ENCODE results near the gene ITGA2. TPM values are rescaled to one million over a fixed set of nuclear protein-coding genes. Genes with fewer than 3 reads are reported as not detected.

ITGA2 gene
- total and polyA plus RNA-seq, 2 of the 8 experiments (the other 6 are each of a cell fraction or from before 2014, with no cell fraction given): 1.4 to 7.7 TPM

- H3K4ac ChIP-seq (replicated peaks; ENCODE audit: insufficient read length, low read depth, low read length): no peak overlapping the region
- CTCF ChIA-PET (ENCODE audit: partially characterized antibody): interaction anchor here (0.7 to 7.2 kb wide), 4 partner anchors 8 to 141 kb away, joined by 3 to 66 read pairs (median 4); no protein-coding TSS in a partner anchor
- no peaks in the 10 kb centered on the region for H3K36me3 ChIP-seq (ENCODE audit: control insufficient read depth in 2 of 4, insufficient read depth in 4 of 4, low read length in 3 of 4)
- TF ChIP-seq FOSL1 (IDR thresholded peaks at IDR 0.05; ENCODE audit: insufficient read depth, low read depth, low read length): no peak
- no peak for TF ChIP-seq NRF1 (IDR thresholded peaks at IDR 0.05; ENCODE audit: low read depth, low read length)
- no peak for TF ChIP-seq CHD2 (IDR thresholded peaks at IDR 0.05; ENCODE audit: low read length)
- TF ChIP-seq SP4 (IDR thresholded peaks at IDR 0.05; ENCODE audit: low read length): no peak
- no peak for TF ChIP-seq E2F6 (IDR thresholded peaks at IDR 0.05)
Observed at GRCh38 chr5:53089481-53089991, 100.4 kb downstream of the ITGA2 start.

More at GRCh38 chr5:53089481-53089991, 100.4 kb downstream of the ITGA2 start:
- Histone ChIP-seq H3K79me2 (ENCODE audit: control insufficient read depth in 1 of 2, insufficient read depth in 2 of 2, low read length in 2 of 2) (no peaks in the 10 kb centered on the region), H3K56ac (replicated peaks; ENCODE audit: insufficient read length, low read depth, low read length) (no peak overlapping the region), H4K20me1 (replicated peaks in 1 of 2; ENCODE audit: control insufficient read depth in 1 of 2, insufficient read depth in 2 of 2, low read length in 2 of 2) (no peaks in the 10 kb centered on the region), H2AFZ (ENCODE audit: low read length) (no peak overlapping the region), H2AK5ac (ENCODE audit: low read depth, low read length) (no peak overlapping the region), H2BK15ac (ENCODE audit: low read length) (no peak overlapping the region), H2BK120ac (replicated peaks; ENCODE audit: low read depth, low read length) (no peak overlapping the region), H3K14ac (ENCODE audit: insufficient read length) (no peak overlapping the region), H3K79me1 (ENCODE audit: low read depth, low read length) (no peaks in the 10 kb centered on the region), H2BK20ac (ENCODE audit: low read length) (no peak overlapping the region), H4K91ac (replicated peaks; ENCODE audit: insufficient read length, low read length) (no peak overlapping the region), H3K9ac (replicated peaks in 1 of 4; ENCODE audit: extremely low read depth in 1 of 4, low read depth in 3 of 4, low read length in 3 of 4) (no peak overlapping the region), H3K9me3 (ENCODE audit: insufficient read depth in 2 of 2, low read depth in 1 of 2, low read length in 1 of 2) (no peaks in the 10 kb centered on the region), H2BK12ac (ENCODE audit: low read depth, low read length) (no peak overlapping the region), H3K27ac (ENCODE audit: low read depth, low read length) (no peak overlapping the region), H3K4me1 (replicated peaks in 1 of 4; ENCODE audit: control insufficient read depth in 3 of 4, insufficient read depth in 4 of 4, low read length in 3 of 4) (no peaks in the 10 kb centered on the region), H2BK5ac (ENCODE audit: low read depth, low read length) (no peak overlapping the region), H3K18ac (ENCODE audit: extremely low read depth, low read length) (no peak overlapping the region), H3K4me2 (ENCODE audit: insufficient read depth in 1 of 2, low read depth in 2 of 2, low read length in 2 of 2) (no peak overlapping the region), H4K5ac (ENCODE audit: insufficient read length, low read depth, low read length) (no peak overlapping the region), H3K23me2 (ENCODE audit: low read depth, low read length) (no peaks in the 10 kb centered on the region), H3K23ac (ENCODE audit: insufficient read length) (no peak overlapping the region), H4K8ac (ENCODE audit: extremely low read depth, insufficient read depth, low read length) (no peak overlapping the region), H3K4me3 (ENCODE audit: extremely low read depth in 1 of 4, insufficient read depth in 2 of 4, low read depth in 3 of 4, low read length in 4 of 4) (no peak overlapping the region), H3K27me3 (replicated peaks in 1 of 4; ENCODE audit: control insufficient read depth in 3 of 4, extremely low read depth in 1 of 4, insufficient read depth in 3 of 4, low read length in 3 of 4) (no peaks in the 10 kb centered on the region)
- FAIRE-seq (no peak), DNase-seq (ENCODE audit: low read depth in 1 of 2, low spot score in 2 of 2) (no peak)
- 91% methylated on average over 4 of the region's 4 CpGs; no CpG with 5 or more reads in 1 of the 2 experiments for WGBS, 2 experiments (ENCODE audit: extremely low coverage in 1 of 2, insufficient coverage in 1 of 2, insufficient read length in 1 of 2, insufficient replicate concordance in 2 of 2, low coverage in 1 of 2, low lambda C conversion rate in 2 of 2, missing lambda C conversion rate in 1 of 2)
- POLR2A ChIA-PET (ENCODE audit: partially characterized antibody): no interaction called here

Measured in H1 (cell line).